ENCODE data around the gene WTAP. TPM values are rescaled to one million over a fixed set of nuclear protein-coding genes. Genes with fewer than 3 reads are reported as not detected.

WTAP gene
- total and polyA plus RNA-seq, 2 of the 4 experiments (the other 2 are of a cell fraction): 30.2 to 92.3 TPM

DNA sequence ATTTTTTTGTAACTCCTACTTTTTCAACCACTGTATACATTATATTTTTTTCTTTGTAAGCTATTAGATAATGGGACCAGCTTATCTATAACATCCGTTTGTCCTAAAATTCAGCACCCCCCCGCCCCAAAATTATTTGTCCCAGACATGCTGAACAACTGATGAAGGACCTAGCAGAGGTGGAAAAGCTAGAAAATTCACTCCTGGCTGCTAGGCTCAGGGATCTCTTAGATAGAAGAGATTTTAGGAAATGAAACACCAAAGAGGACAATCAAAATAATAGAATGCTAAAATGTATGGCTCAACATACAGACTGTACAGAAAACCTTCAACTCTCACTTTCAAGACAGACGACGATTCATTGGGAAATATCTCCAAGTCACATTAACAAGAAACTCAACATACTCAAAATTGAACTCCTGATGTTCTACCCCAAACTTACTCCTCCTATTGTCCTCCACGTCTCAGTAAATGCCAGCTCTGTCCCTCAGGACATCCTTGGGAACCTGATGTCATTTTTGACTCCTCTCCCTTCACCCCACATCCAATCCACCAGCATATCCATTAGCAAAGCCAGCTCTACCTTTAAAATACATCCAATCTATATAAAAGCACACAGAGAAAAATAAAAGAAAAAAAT is 38.9 kb upstream of the WTAP start (continued):
- TF ChIP-seq RFX5 (IDR thresholded peaks at IDR 0.05; ENCODE audit: low read depth, low read length): no peak

DNA sequence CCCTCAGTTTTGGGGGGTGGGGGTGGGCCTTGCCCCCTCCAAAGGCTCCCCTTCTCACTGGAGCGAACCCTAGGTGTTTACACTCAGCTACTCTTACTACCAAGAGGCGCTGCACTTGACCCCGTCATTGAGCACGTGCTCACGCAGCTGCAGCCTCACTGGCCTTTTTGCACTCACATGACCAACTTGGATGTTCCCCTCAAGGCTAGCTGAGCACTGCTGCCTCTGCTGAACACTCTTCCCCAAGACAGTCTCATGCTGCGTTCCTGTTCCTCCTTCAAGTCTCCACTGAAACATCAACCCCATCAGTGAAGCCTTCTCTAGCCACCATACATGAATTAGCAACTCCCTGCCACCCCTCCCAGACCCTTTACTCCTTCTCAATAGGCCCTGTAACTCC is 38.3 kb upstream of the WTAP start:
- H2AK9ac ChIP-seq (replicated peaks; ENCODE audit: low read depth, low read length, poor library complexity): no peak overlapping the region
- H3K4me1 ChIP-seq (ENCODE audit: control insufficient read depth, insufficient read depth, low read length): peaks cover 5% of the 10 kb centered on the region
- in situ Hi-C loops (cut with MboI; ENCODE audit: low sequenced_read_pairs) (loop anchor here (25.0 kb wide), 1 partner anchor 273 kb away; the partner anchor contains the start of gene IGF2R), dilution Hi-C loops (cut with HindIII; ENCODE audit: low sequenced_read_pairs, unreplicated experiment) (no loop called here), intact Hi-C loops (cut with micrococcal nuclease) (no loop called here)
- no peak overlapping the region for H2AK5ac ChIP-seq (ENCODE audit: low read depth, low read length)
- 87% methylated on average over 5 of the region's 6 CpGs; no CpG with 5 or more reads in 1 of the 2 experiments for WGBS, 2 experiments (ENCODE audit: extremely low coverage in 2 of 2, insufficient read length in 1 of 2)
- H3K9me3 ChIP-seq (ENCODE audit: control insufficient read depth, insufficient read depth, low read length): no peaks in the 10 kb centered on the region
- ATAC-seq (ENCODE audit: low read depth): no peak
- no peak overlapping the region for H3K14ac ChIP-seq (replicated peaks; ENCODE audit: low read depth, low read length)
- H2AFZ ChIP-seq (replicated peaks; ENCODE audit: low read length, poor library complexity): peak overlapping the region; percentile 47
- peak overlapping the region; percentile 40; the same call in 1 of the 2 replicates for H3K4ac ChIP-seq (ENCODE audit: low read depth, low read length)
- 0 out of 2 replicates have a peak overlapping the region, but pooled peaks have one; percentile 2 for H4K91ac ChIP-seq (ENCODE audit: insufficient read depth, low read depth, low read length)
- no peak overlapping the region for H3K56ac ChIP-seq (ENCODE audit: extremely low read depth, insufficient read depth, low read length)
- H3K18ac ChIP-seq (ENCODE audit: low read depth, low read length): peak overlapping the region; percentile 19; the same call in 1 of the 2 replicates
- peak overlapping the region; percentile 70 for H3K4me2 ChIP-seq (ENCODE audit: low read depth, low read length)
- no peak overlapping the region for H2BK5ac ChIP-seq (ENCODE audit: low read depth, low read length, poor library complexity, severe bottlenecking)
- H2BK15ac ChIP-seq (ENCODE audit: low read depth, low read length): no peak overlapping the region
- peaks cover 11% of the 10 kb centered on the region for H4K20me1 ChIP-seq (ENCODE audit: insufficient read depth, low read length)
- no peak for DNase-seq
- no peaks in the 10 kb centered on the region; the same call in none of the 2 replicates for H3K9me1 ChIP-seq (ENCODE audit: insufficient read depth, low read length)
- BruUV-seq (replicated peaks): no TSS peak
- H3K36me3 ChIP-seq (ENCODE audit: control insufficient read depth, insufficient read depth, low read length): peaks cover 42% of the 10 kb centered on the region
- peaks cover 18 to 54% of the 10 kb centered on the region in 2 experiments for H3K79me1 ChIP-seq (ENCODE audit: low read depth in 1 of 2, low read length in 2 of 2)
- POLR2A ChIA-PET (ENCODE audit: unreplicated experiment): no interaction called here
- H3K9ac ChIP-seq (ENCODE audit: low read depth, low read length): no peak overlapping the region
- H3K4me3 ChIP-seq (ENCODE audit: insufficient read depth, low read depth, low read length): no peak overlapping the region
- H4K5ac ChIP-seq (ENCODE audit: low read depth, low read length): no peak overlapping the region; the same call in 1 of the 2 replicates
- peak overlapping the region; percentile 68; the same call in 1 of the 2 replicates for H3K23ac ChIP-seq (ENCODE audit: low read depth, low read length)
- H3K27ac ChIP-seq (ENCODE audit: insufficient read depth, low read length): peak overlapping the region; percentile 22; the same call in 1 of the 2 replicates
- no peak overlapping the region for H4K8ac ChIP-seq (ENCODE audit: low read depth in 2 of 2, low read length in 2 of 2)
- no peak overlapping the region for H2BK20ac ChIP-seq (ENCODE audit: low read depth, low read length)
- no peaks in the 10 kb centered on the region for H3K27me3 ChIP-seq (ENCODE audit: control insufficient read depth, insufficient read depth, low read length)
- CTCF ChIA-PET: no interaction called here
- no peak overlapping the region for H2BK120ac ChIP-seq (ENCODE audit: low read depth, low read length)
- TF ChIP-seq, protein P1, sequence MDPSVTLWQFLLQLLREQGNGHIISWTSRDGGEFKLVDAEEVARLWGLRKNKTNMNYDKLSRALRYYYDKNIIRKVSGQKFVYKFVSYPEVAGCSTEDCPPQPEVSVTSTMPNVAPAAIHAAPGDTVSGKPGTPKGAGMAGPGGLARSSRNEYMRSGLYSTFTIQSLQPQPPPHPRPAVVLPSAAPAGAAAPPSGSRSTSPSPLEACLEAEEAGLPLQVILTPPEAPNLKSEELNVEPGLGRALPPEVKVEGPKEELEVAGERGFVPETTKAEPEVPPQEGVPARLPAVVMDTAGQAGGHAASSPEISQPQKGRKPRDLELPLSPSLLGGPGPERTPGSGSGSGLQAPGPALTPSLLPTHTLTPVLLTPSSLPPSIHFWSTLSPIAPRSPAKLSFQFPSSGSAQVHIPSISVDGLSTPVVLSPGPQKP (IDR thresholded peaks at IDR 0.05; ENCODE audit: borderline replicate concordance, low read depth, low read length): no peak
- TF ChIP-seq RCOR1 (IDR thresholded peaks at IDR 0.05; ENCODE audit: insufficient replicate concordance, low read length): no peak
- TF ChIP-seq RAD21 (IDR thresholded peaks at IDR 0.05; ENCODE audit: low read length): no peak
- TF ChIP-seq RFX5 (IDR thresholded peaks at IDR 0.05; ENCODE audit: low read depth, low read length): no peak
- no peak for TF ChIP-seq MAZ (IDR thresholded peaks at IDR 0.05; ENCODE audit: borderline replicate concordance, low read depth, low read length)
- no peak for TF ChIP-seq NFE2L2 (IDR thresholded peaks at IDR 0.05; ENCODE audit: low read depth, low read length)
- no peak for TF ChIP-seq POLR2A (IDR thresholded peaks at IDR 0.05; ENCODE audit: low read depth, low read length)
- TF ChIP-seq, protein P2, sequence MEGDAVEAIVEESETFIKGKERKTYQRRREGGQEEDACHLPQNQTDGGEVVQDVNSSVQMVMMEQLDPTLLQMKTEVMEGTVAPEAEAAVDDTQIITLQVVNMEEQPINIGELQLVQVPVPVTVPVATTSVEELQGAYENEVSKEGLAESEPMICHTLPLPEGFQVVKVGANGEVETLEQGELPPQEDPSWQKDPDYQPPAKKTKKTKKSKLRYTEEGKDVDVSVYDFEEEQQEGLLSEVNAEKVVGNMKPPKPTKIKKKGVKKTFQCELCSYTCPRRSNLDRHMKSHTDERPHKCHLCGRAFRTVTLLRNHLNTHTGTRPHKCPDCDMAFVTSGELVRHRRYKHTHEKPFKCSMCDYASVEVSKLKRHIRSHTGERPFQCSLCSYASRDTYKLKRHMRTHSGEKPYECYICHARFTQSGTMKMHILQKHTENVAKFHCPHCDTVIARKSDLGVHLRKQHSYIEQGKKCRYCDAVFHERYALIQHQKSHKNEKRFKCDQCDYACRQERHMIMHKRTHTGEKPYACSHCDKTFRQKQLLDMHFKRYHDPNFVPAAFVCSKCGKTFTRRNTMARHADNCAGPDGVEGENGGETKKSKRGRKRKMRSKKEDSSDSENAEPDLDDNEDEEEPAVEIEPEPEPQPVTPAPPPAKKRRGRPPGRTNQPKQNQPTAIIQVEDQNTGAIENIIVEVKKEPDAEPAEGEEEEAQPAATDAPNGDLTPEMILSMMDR (conservative IDR thresholded peaks at IDR 0.05; ENCODE audit: low read depth, low read length): no peak
- no peak for TF ChIP-seq MAFK (IDR thresholded peaks at IDR 0.05; ENCODE audit: low read depth, low read length)
- TF ChIP-seq CEBPB (IDR thresholded peaks at IDR 0.05; ENCODE audit: low read depth, low read length): no peak
- TF ChIP-seq, protein P3, sequence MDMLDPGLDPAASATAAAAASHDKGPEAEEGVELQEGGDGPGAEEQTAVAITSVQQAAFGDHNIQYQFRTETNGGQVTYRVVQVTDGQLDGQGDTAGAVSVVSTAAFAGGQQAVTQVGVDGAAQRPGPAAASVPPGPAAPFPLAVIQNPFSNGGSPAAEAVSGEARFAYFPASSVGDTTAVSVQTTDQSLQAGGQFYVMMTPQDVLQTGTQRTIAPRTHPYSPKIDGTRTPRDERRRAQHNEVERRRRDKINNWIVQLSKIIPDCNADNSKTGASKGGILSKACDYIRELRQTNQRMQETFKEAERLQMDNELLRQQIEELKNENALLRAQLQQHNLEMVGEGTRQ (IDR thresholded peaks at IDR 0.05; ENCODE audit: low read depth, low read length): no peak
- no peak for TF ChIP-seq FOS (IDR thresholded peaks at IDR 0.05; ENCODE audit: low read depth, low read length)
- TF ChIP-seq CHD1 (IDR thresholded peaks at IDR 0.05; ENCODE audit: low read depth, low read length): no peak
